HepG2 (cell line): Measurements from ENCODE around the gene POU6F2. TPM values are rescaled to one million over a fixed set of nuclear protein-coding genes. Genes with fewer than 3 reads are reported as not detected.

Experiments used
- ATAC-seq: fragments of 200-7000 bp; cut with Tn5 transposase; 3 replicates; pipeline ENCODE4 v1.9.1; 2020; ENCODE audit warnings: mild to moderate bottlenecking, moderate library complexity
- BruUV-seq: library from RNA; stranded (reverse); fragments of 400-500 nt; replicated peaks from 2 replicates; lab custom pipeline; 2021; lab: Mats Ljungman, UMichigan
- CTCF ChIA-PET: fragments of 300-600 bp; formaldehyde crosslinking; extraction: SDS; loops from one replicate; lab custom pipeline; 2021; ENCODE audit warnings: low total read pairs, inconsistent platforms, low intra/inter-chr PET ratio; lab: Yijun Ruan, JAX
- POLR2A ChIA-PET: fragments of 350-600 bp; sonication (Branson Sonifier 250); formaldehyde crosslinking; loops from one replicate; lab custom pipeline; 2020; ENCODE audit warnings: antibody characterized with exemption, inconsistent platforms; lab: Yijun Ruan, JAX
- DNase-seq: peaks from one replicate; pipeline ENCODE4 v3.0.0-alpha.2; 2015; ENCODE audit warnings: low spot score
- FAIRE-seq: peaks from 3 replicates; lab custom pipeline; 2011; peaks lifted over from hg19 to GRCh38; lab: Jason Lieb, UNC
- H2AFZ ChIP-seq: one replicate; pipeline ENCODE4 v1.6.1; 2011; ENCODE audit warnings: low read length, inconsistent platforms
- H3K27ac ChIP-seq: fragments of 300-600 bp; 3 replicates; pipeline ENCODE4 v1.8.0; 2011; ENCODE audit warnings: mixed run types, mild to moderate bottlenecking, mixed read lengths, low read length, inconsistent platforms; ENCODE audit not compliant: insufficient read depth; ENCODE audit errors: extremely low read length
- H3K27me3 ChIP-seq, 2 experiments: fragments of 200-600 bp in 1 of 2; 2 replicates in 1 of 2; 3 replicates in 1 of 2; pipeline versions ENCODE4 v1.6.0 to v1.8.0; 2011; ENCODE audit warnings: low read length in 2 of 2, mild to moderate bottlenecking in 2 of 2, moderate library complexity in 2 of 2, inconsistent platforms in 1 of 2; ENCODE audit not compliant: insufficient read depth in 2 of 2, control insufficient read depth in 1 of 2
- H3K36me3 ChIP-seq, 2 experiments: fragments of 200-600 bp in 1 of 2; replicated peaks in 1 of 2; 2 replicates in 1 of 2; 3 replicates in 1 of 2; pipeline versions ENCODE4 v1.5.1 to v1.8.0; 2011; ENCODE audit warnings: low read length in 2 of 2, inconsistent platforms in 1 of 2; ENCODE audit not compliant: insufficient read depth in 2 of 2, control insufficient read depth in 1 of 2
- H3K4me1 ChIP-seq: 2 replicates; pipeline ENCODE4 v1.5.1; 2012; ENCODE audit warnings: low read length, inconsistent platforms; ENCODE audit not compliant: insufficient read depth
- H3K4me2 ChIP-seq: 2 replicates; pipeline ENCODE4 v1.6.0; 2011; ENCODE audit warnings: low read depth, low read length, inconsistent platforms
- H3K4me3 ChIP-seq, 3 experiments: fragments of 200-600 bp in 1 of 3; sonication (generic), shearing (Covaris generic) in 1 of 3; replicated peaks in 1 of 3; 2 replicates each; pipeline ENCODE4 v1.5.1; 2011 to 2016; ENCODE audit warnings: low read length in 3 of 3, inconsistent platforms in 2 of 3, low read depth in 2 of 3, mild to moderate bottlenecking in 2 of 3, control low read depth in 1 of 3, mixed read lengths in 1 of 3; ENCODE audit not compliant: insufficient read depth in 1 of 3
- H3K79me2 ChIP-seq: one replicate; pipeline ENCODE4 v1.6.1; 2011; ENCODE audit warnings: low read length, inconsistent platforms; ENCODE audit not compliant: insufficient read depth
- H3K9ac ChIP-seq: 2 replicates; pipeline ENCODE4 v1.6.0; 2011; ENCODE audit warnings: mild to moderate bottlenecking, low read depth, low read length, inconsistent platforms; ENCODE audit not compliant: insufficient read depth
- H3K9me3 ChIP-seq: 2 replicates; pipeline ENCODE4 v1.5.1; 2012; ENCODE audit warnings: mild to moderate bottlenecking, low read length
- H4K20me1 ChIP-seq: 2 replicates; pipeline ENCODE4 v1.6.0; 2011; ENCODE audit warnings: inconsistent platforms, mild to moderate bottlenecking, low read length, moderate library complexity; ENCODE audit not compliant: insufficient read depth
- FOXJ3 ChIP-seq: sonication (generic); formaldehyde crosslinking; IDR thresholded peaks from 2 replicates; pipeline ENCODE4 v1.4.0; 2020; ENCODE audit warnings: missing genetic modification reagents, mild to moderate bottlenecking, borderline replicate concordance
- ZMAT5 ChIP-seq: sonication (generic); formaldehyde crosslinking; IDR thresholded peaks from 2 replicates; pipeline ENCODE4 v1.5.0; 2020; ENCODE audit warnings: mild to moderate bottlenecking, low read depth, missing genetic modification reagents, borderline replicate concordance
- ZNF564 ChIP-seq: sonication (generic); formaldehyde crosslinking; IDR thresholded peaks from 2 replicates; pipeline ENCODE4 v1.8.1; 2023; ENCODE audit warnings: mild to moderate bottlenecking, missing genetic modification reagents
- ZNF597 ChIP-seq: sonication (generic); formaldehyde crosslinking; IDR thresholded peaks from 2 replicates; pipeline ENCODE4 v1.5.0; 2020; ENCODE audit warnings: missing genetic modification reagents
- ZNF639 ChIP-seq: conservative IDR thresholded peaks from 2 replicates; pipeline ENCODE4 v1.6.1; 2018; ENCODE audit warnings: missing genetic modification reagents
- ZNF775 ChIP-seq: sonication (generic); formaldehyde crosslinking; IDR thresholded peaks from 2 replicates; pipeline ENCODE4 v1.4.0; 2020; ENCODE audit warnings: missing genetic modification reagents, mild to moderate bottlenecking, moderate library complexity, borderline replicate concordance
- WGBS: methylation state at CpG from one replicate; pipeline ENCODE4 v1.1.6; 2017; ENCODE audit warnings: low lambda C conversion rate; 5-methylcytosine and 5-hydroxymethylcytosine counted together
- in situ Hi-C: cut with HindIII; loops from 2 replicates; pipeline ENCODE4 v1.10.0; 2017; ENCODE audit warnings: low pct_unique_long_range_greater_than_20kb; ENCODE audit not compliant: extremely low pct_ligation_motif_present
- intact Hi-C: fragments of 100-400 bp; cut with micrococcal nuclease; formaldehyde crosslinking; loops from one replicate; pipeline ENCODE4 v1.10.0; 2022; ENCODE audit not compliant: unreplicated experiment
- polyA plus RNA-seq, 8 experiments: library from polyadenylated mRNA; depleted of rRNA in 3 of 8; stranded (reverse) in 7 of 8; unstranded in 1 of 8; fragments of >200 nt; fragmentation: Illumina TruSeq in 4 of 8; extraction: Trizol in 4 of 8; gene quantifications; 2 replicates each; pipeline versions ENCODE4 v1.2.1 to v1.2.3, GENCODE V29; 2011 to 2016; ENCODE audit warnings: low read depth in 4 of 8, missing spikeins in 1 of 8, mixed read lengths in 1 of 8; ENCODE audit not compliant: insufficient read depth in 1 of 8
- total RNA-seq, 5 experiments: library from RNA; depleted of rRNA; stranded (reverse); fragments of >200 nt; fragmentation: Illumina TruSeq; extraction: Trizol; gene quantifications; 2 replicates each; pipeline ENCODE4 v1.2.3, GENCODE V29; 2016; ENCODE audit warnings: low read depth in 1 of 5

Gene POU6F2
- total and polyA plus RNA-seq, 2 of the 13 experiments (the other 11 are each of a cell fraction or from before 2014, with no cell fraction given): not detected

- DNase-seq (no peak), FAIRE-seq (no peak), ATAC-seq (no peak)
- TF ChIP-seq ZNF564 (CRISPR knock-in tag): no peak
- TF ChIP-seq ZMAT5: no peak
- no peak for TF ChIP-seq ZNF775 (CRISPR knock-in tag)
- TF ChIP-seq ZNF597 (CRISPR knock-in tag): no peak
- TF ChIP-seq ZNF639 (CRISPR knock-in tag): no peak
- no peak for TF ChIP-seq FOXJ3 (CRISPR knock-in tag)
- ChIA-PET POLR2A (no interaction called here), CTCF (no interaction called here)
- Histone ChIP-seq H3K9ac (no peak overlapping the region), H3K27ac (no peak overlapping the region), H3K4me2 (no peak overlapping the region), H3K4me1 (no peaks in the 10 kb centered on the region), H3K36me3 (no peaks in the 10 kb centered on the region), H2AFZ (no peak overlapping the region), H3K79me2 (no peaks in the 10 kb centered on the region), H3K27me3 (peaks cover 0 to 15% of the 10 kb centered on the region in 2 experiments; a peak in 2 of 5 replicates), H3K4me3 (no peak overlapping the region), H4K20me1 (no peaks in the 10 kb centered on the region), H3K9me3 (no peaks in the 10 kb centered on the region)
- WGBS: 13% methylated on average over 5 of the region's 5 CpGs
- intact Hi-C loops (no loop called here), in situ Hi-C loops (no loop called here)
- no TSS peak for BruUV-seq
Observed at GRCh38 chr7:39195967-39196366, 218.3 kb downstream of the POU6F2 start.
